ENCODE results near the gene ASB10.

DNA sequence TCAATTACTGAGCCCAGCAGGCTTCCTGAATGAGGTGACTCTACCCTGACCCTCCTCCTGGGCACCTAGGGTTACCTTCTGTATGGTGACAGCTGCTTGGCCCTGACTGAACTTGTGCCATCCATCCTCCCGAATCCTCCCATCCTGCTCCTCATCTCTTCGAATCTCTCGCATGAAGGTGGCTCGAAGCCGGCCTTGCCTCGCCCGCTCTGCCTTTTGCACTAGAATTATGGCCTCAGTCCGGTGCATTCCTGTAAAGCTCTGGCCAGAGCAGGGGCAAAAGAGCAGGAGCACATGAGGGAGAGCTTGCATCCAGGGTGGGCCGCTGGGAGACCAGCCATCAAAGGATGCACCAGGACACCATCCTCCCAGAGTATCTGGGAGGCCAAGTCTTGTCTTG is 15.8 kb upstream of the ASB10 start:
- TF ChIP-seq, protein P1, sequence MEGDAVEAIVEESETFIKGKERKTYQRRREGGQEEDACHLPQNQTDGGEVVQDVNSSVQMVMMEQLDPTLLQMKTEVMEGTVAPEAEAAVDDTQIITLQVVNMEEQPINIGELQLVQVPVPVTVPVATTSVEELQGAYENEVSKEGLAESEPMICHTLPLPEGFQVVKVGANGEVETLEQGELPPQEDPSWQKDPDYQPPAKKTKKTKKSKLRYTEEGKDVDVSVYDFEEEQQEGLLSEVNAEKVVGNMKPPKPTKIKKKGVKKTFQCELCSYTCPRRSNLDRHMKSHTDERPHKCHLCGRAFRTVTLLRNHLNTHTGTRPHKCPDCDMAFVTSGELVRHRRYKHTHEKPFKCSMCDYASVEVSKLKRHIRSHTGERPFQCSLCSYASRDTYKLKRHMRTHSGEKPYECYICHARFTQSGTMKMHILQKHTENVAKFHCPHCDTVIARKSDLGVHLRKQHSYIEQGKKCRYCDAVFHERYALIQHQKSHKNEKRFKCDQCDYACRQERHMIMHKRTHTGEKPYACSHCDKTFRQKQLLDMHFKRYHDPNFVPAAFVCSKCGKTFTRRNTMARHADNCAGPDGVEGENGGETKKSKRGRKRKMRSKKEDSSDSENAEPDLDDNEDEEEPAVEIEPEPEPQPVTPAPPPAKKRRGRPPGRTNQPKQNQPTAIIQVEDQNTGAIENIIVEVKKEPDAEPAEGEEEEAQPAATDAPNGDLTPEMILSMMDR (IDR thresholded peaks at IDR 0.05) = no peak
- TF ChIP-seq POLR2A (IDR thresholded peaks at IDR 0.05) = no peak
- no peak for TF ChIP-seq EP300 (IDR thresholded peaks at IDR 0.05)
